ENCODE data around the gene TRERF1. TPM values are rescaled to one million over a fixed set of nuclear protein-coding genes. Genes with fewer than 3 reads are reported as not detected.

TRERF1 gene
- total RNA-seq, 5 donors from 2014 or later (not counting 1 experiment from before 2014, with no cell fraction given): 20.5 to 52.2 (median 25.6) TPM

- CTCF ChIA-PET: no interaction called here
- 93% methylated on average over 2 of the region's 6 CpGs for WGBS (ENCODE audit: insufficient coverage)
- H3K36me3 Mint-ChIP-seq: peaks cover 27% of the 10 kb centered on the region
- Histone ChIP-seq H3K4me1 (ENCODE audit: control insufficient read depth in 1 of 2, extremely low read depth in 1 of 2, insufficient read depth in 2 of 2, low read length in 2 of 2) (no peaks in the 10 kb centered on the region), H3K9me3 (no peaks in the 10 kb centered on the region), H3K27ac (ENCODE audit: low read length) (no peak overlapping the region), H3K27me3 (replicated peaks in 1 of 2; ENCODE audit: control insufficient read depth in 2 of 2, extremely low read depth in 1 of 2, insufficient read depth in 2 of 2, low read length in 1 of 2) (no peaks in the 10 kb centered on the region), H3K4me3 (ENCODE audit: control insufficient read depth in 1 of 2, extremely low read depth in 1 of 2, low read length in 1 of 2) (no peak overlapping the region), H3K36me3 (ENCODE audit: control insufficient read depth in 2 of 2, extremely low read depth in 1 of 2, insufficient read depth in 1 of 2, low read length in 1 of 2) (peaks cover 12 to 54% of the 10 kb centered on the region in 2 donors)
- DNase-seq (no peak), ATAC-seq (replicated peaks in 1 of 4) (no peak)
- H3K4me3 Mint-ChIP-seq: no peak overlapping the region
- H3K27me3 Mint-ChIP-seq: no peaks in the 10 kb centered on the region
- no peaks in the 10 kb centered on the region for H3K9me3 Mint-ChIP-seq
- peaks cover 0 to 1% (median under 1%) of the 10 kb centered on the region in 3 donors for H3K4me1 Mint-ChIP-seq
- no peak overlapping the region for H3K27ac Mint-ChIP-seq
- POLR2A ChIA-PET: no interaction called here
Observed at GRCh38 chr6:42229506-42230119, 222.1 kb downstream of the TRERF1 start.

GRCh38 chr6:42228305-42228704 lies 223.4 kb downstream of the TRERF1 start:
- H3K36me3 ChIP-seq (ENCODE audit: control insufficient read depth in 2 of 2, extremely low read depth in 1 of 2, insufficient read depth in 1 of 2, low read length in 1 of 2): peaks cover 12 to 47% of the 10 kb centered on the region in 2 donors
- H3K27ac Mint-ChIP-seq: no peak overlapping the region
- H3K4me3 Mint-ChIP-seq: no peak overlapping the region
- H3K36me3 Mint-ChIP-seq: peaks cover 23% of the 10 kb centered on the region
- H3K9me3 Mint-ChIP-seq: no peaks in the 10 kb centered on the region
- no peaks in the 10 kb centered on the region for H3K27me3 Mint-ChIP-seq
- POLR2A ChIA-PET: no interaction called here
- no peaks in the 10 kb centered on the region for H3K27me3 ChIP-seq (replicated peaks in 1 of 2; ENCODE audit: control insufficient read depth in 2 of 2, extremely low read depth in 1 of 2, insufficient read depth in 2 of 2, low read length in 1 of 2)
- no peak for ATAC-seq (replicated peaks in 1 of 4)
- H3K4me3 ChIP-seq (ENCODE audit: control insufficient read depth in 1 of 2, extremely low read depth in 1 of 2, low read length in 1 of 2): no peak overlapping the region
- no peak for DNase-seq
- WGBS (ENCODE audit: insufficient coverage): 87% methylated on average over 14 of the region's 15 CpGs
- peaks cover 0 to 7% (median 6%) of the 10 kb centered on the region in 3 donors for H3K4me1 Mint-ChIP-seq
- H3K27ac ChIP-seq (ENCODE audit: low read length): no peak overlapping the region
- H3K9me3 ChIP-seq: no peaks in the 10 kb centered on the region
- H3K4me1 ChIP-seq (ENCODE audit: control insufficient read depth in 1 of 2, extremely low read depth in 1 of 2, insufficient read depth in 2 of 2, low read length in 2 of 2): no peaks in the 10 kb centered on the region
- CTCF ChIA-PET: no interaction called here

- DNase-seq (no peak), ATAC-seq (replicated peaks in 1 of 4) (no peak)
- H3K36me3 Mint-ChIP-seq: peaks cover 23% of the 10 kb centered on the region
- WGBS (ENCODE audit: insufficient coverage): 98% methylated on average over 7 of the region's 9 CpGs
- ChIA-PET POLR2A (no interaction called here), CTCF (no interaction called here)
- H3K9me3 Mint-ChIP-seq: no peaks in the 10 kb centered on the region
- H3K4me1 Mint-ChIP-seq: peaks cover 0 to 7% (median 6%) of the 10 kb centered on the region in 3 donors
- peaks cover 8 to 43% of the 10 kb centered on the region in 2 donors for H3K36me3 ChIP-seq (ENCODE audit: control insufficient read depth in 2 of 2, extremely low read depth in 1 of 2, insufficient read depth in 1 of 2, low read length in 1 of 2)
- H3K27ac Mint-ChIP-seq: no peak overlapping the region
- H3K4me3 Mint-ChIP-seq: no peak overlapping the region
- no peak overlapping the region for H3K4me3 ChIP-seq (ENCODE audit: control insufficient read depth in 1 of 2, extremely low read depth in 1 of 2, low read length in 1 of 2)
- no peaks in the 10 kb centered on the region for H3K9me3 ChIP-seq
- H3K4me1 ChIP-seq (ENCODE audit: control insufficient read depth in 1 of 2, extremely low read depth in 1 of 2, insufficient read depth in 2 of 2, low read length in 2 of 2): no peaks in the 10 kb centered on the region
- H3K27ac ChIP-seq (ENCODE audit: low read length): no peak overlapping the region
- H3K27me3 ChIP-seq (replicated peaks in 1 of 2; ENCODE audit: control insufficient read depth in 2 of 2, extremely low read depth in 1 of 2, insufficient read depth in 2 of 2, low read length in 1 of 2): no peaks in the 10 kb centered on the region
- H3K27me3 Mint-ChIP-seq: no peaks in the 10 kb centered on the region
Observed at GRCh38 chr6:42227173-42227850, 224.4 kb downstream of the TRERF1 start.

DNA sequence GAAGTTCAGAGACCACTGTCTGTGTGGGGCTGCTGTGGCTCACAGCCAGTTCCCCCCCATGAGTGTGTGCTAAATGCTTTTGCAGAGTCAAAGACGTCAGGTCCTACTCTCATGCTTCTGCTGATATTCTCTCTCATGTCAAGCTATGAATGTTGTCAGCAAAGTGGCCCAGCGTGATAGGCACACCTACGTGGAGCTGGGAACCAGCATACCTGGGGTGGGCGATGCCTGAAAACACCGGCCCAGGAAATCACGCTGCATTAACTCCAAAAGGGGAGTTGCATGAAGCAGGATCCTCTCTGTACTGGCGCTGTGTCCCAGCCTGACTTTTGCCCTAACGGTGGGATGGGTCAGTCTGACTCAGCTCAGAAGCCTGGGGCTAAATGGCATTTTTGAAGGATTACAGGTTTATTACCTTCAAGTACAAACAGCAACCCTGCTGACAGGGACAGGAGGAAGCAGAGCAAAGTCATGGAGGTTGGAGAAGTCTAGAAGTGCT lies 225.0 kb downstream of the TRERF1 start:
- Mint-ChIP-seq H3K9me3 (no peaks in the 10 kb centered on the region), H3K4me1 (peaks cover 0 to 7% (median 6%) of the 10 kb centered on the region in 3 donors), H3K4me3 (no peak overlapping the region), H3K36me3 (peaks cover 17% of the 10 kb centered on the region), H3K27ac (no peak overlapping the region), H3K27me3 (no peaks in the 10 kb centered on the region)
- WGBS (ENCODE audit: insufficient coverage): 99% methylated on average over 7 of the region's 8 CpGs
- no peak for DNase-seq
- Histone ChIP-seq H3K27ac (ENCODE audit: low read length) (no peak overlapping the region), H3K4me1 (ENCODE audit: control insufficient read depth in 1 of 2, extremely low read depth in 1 of 2, insufficient read depth in 2 of 2, low read length in 2 of 2) (no peaks in the 10 kb centered on the region), H3K9me3 (no peaks in the 10 kb centered on the region), H3K36me3 (ENCODE audit: control insufficient read depth in 2 of 2, extremely low read depth in 1 of 2, insufficient read depth in 1 of 2, low read length in 1 of 2) (peaks cover 8 to 40% of the 10 kb centered on the region in 2 donors), H3K4me3 (ENCODE audit: control insufficient read depth in 1 of 2, extremely low read depth in 1 of 2, low read length in 1 of 2) (no peak overlapping the region), H3K27me3 (replicated peaks in 1 of 2; ENCODE audit: control insufficient read depth in 2 of 2, extremely low read depth in 1 of 2, insufficient read depth in 2 of 2, low read length in 1 of 2) (no peaks in the 10 kb centered on the region)
- ChIA-PET POLR2A (no interaction called here), CTCF (interaction anchor here in 1 of 2 donors (0.6 to 2.9 kb wide), 3 partner anchors 12 to 1320 kb away, joined by 3 to 13 read pairs (median 4); no protein-coding TSS in a partner anchor)
- no peak for ATAC-seq (replicated peaks in 1 of 4)

- H3K27ac ChIP-seq (ENCODE audit: low read length): no peak overlapping the region
- Mint-ChIP-seq H3K36me3 (peaks cover 17% of the 10 kb centered on the region), H3K27ac (no peak overlapping the region), H3K9me3 (no peaks in the 10 kb centered on the region), H3K27me3 (no peaks in the 10 kb centered on the region), H3K4me3 (no peak overlapping the region), H3K4me1 (peaks cover 0 to 7% (median 6%) of the 10 kb centered on the region in 3 donors)
- ATAC-seq (replicated peaks in 1 of 4) (no peak), DNase-seq (no peak)
- H3K4me3 ChIP-seq (ENCODE audit: control insufficient read depth in 1 of 2, extremely low read depth in 1 of 2, low read length in 1 of 2): no peak overlapping the region
- H3K27me3 ChIP-seq (replicated peaks in 1 of 2; ENCODE audit: control insufficient read depth in 2 of 2, extremely low read depth in 1 of 2, insufficient read depth in 2 of 2, low read length in 1 of 2): no peaks in the 10 kb centered on the region
- H3K9me3 ChIP-seq: no peaks in the 10 kb centered on the region
- WGBS (ENCODE audit: insufficient coverage): no CpG with 5 or more reads among the region's 3 CpGs
- peaks cover 8 to 35% of the 10 kb centered on the region in 2 donors for H3K36me3 ChIP-seq (ENCODE audit: control insufficient read depth in 2 of 2, extremely low read depth in 1 of 2, insufficient read depth in 1 of 2, low read length in 1 of 2)
- POLR2A ChIA-PET: no interaction called here
- CTCF ChIA-PET: interaction anchor here in 1 of 2 donors (0.6 to 2.9 kb wide), 3 partner anchors 11 to 1320 kb away, joined by 3 to 13 read pairs (median 4); no protein-coding TSS in a partner anchor
- H3K4me1 ChIP-seq (ENCODE audit: control insufficient read depth in 1 of 2, extremely low read depth in 1 of 2, insufficient read depth in 2 of 2, low read length in 2 of 2): no peaks in the 10 kb centered on the region
Observed at GRCh38 chr6:42226161-42226611, 225.5 kb downstream of the TRERF1 start.

GRCh38 chr6:42225419-42225818 lies 226.3 kb downstream of the TRERF1 start:
- H3K9me3 Mint-ChIP-seq: no peaks in the 10 kb centered on the region
- ATAC-seq (replicated peaks in 1 of 4) (no peak), DNase-seq (no peak)
- H3K36me3 ChIP-seq (ENCODE audit: control insufficient read depth in 2 of 2, extremely low read depth in 1 of 2, insufficient read depth in 1 of 2, low read length in 1 of 2): peaks cover 5 to 28% of the 10 kb centered on the region in 2 donors
- H3K27me3 ChIP-seq (replicated peaks in 1 of 2; ENCODE audit: control insufficient read depth in 2 of 2, extremely low read depth in 1 of 2, insufficient read depth in 2 of 2, low read length in 1 of 2): no peaks in the 10 kb centered on the region
- H3K36me3 Mint-ChIP-seq: peaks cover 17% of the 10 kb centered on the region
- peaks cover 0 to 7% (median 6%) of the 10 kb centered on the region in 3 donors for H3K4me1 Mint-ChIP-seq
- H3K27ac ChIP-seq (ENCODE audit: low read length): no peak overlapping the region
- no peaks in the 10 kb centered on the region for H3K27me3 Mint-ChIP-seq
- no CpG with 5 or more reads among the region's 4 CpGs for WGBS (ENCODE audit: insufficient coverage)
- no peak overlapping the region for H3K4me3 ChIP-seq (ENCODE audit: control insufficient read depth in 1 of 2, extremely low read depth in 1 of 2, low read length in 1 of 2)
- no peak overlapping the region for H3K27ac Mint-ChIP-seq
- H3K9me3 ChIP-seq: no peaks in the 10 kb centered on the region
- CTCF ChIA-PET: interaction anchor here in 1 of 2 donors (0.7 to 2.9 kb wide), 3 partner anchors 10 to 285 kb away, joined by 3 to 13 read pairs (median 8); no protein-coding TSS in a partner anchor
- POLR2A ChIA-PET: no interaction called here
- no peak overlapping the region for H3K4me3 Mint-ChIP-seq
- H3K4me1 ChIP-seq (ENCODE audit: control insufficient read depth in 1 of 2, extremely low read depth in 1 of 2, insufficient read depth in 2 of 2, low read length in 2 of 2): no peaks in the 10 kb centered on the region
